ENCODE results near the gene FIGNL2.

The FIGNL2 gene

DNA sequence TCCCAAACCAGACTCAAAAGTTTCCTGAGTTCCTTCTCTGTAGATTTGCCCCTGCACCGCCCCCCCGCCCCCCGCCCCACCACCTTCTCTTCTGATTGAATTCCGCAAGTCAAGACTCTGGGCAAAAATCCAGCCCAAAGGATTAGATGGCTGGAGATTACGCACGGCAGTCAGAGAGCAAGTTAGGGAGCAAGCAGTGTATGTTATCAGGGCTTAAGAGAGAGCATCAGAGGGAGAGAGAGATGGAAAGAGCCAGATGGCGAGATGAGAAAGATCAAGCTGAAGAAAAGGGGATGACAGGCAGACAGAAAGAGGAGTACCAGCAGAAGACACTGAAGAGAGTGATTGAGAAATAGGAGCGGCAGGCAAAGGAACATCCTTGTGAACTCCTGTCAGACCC lies 25.5 kb upstream of the FIGNL2 start:
- DNase-seq: no peak

DNA sequence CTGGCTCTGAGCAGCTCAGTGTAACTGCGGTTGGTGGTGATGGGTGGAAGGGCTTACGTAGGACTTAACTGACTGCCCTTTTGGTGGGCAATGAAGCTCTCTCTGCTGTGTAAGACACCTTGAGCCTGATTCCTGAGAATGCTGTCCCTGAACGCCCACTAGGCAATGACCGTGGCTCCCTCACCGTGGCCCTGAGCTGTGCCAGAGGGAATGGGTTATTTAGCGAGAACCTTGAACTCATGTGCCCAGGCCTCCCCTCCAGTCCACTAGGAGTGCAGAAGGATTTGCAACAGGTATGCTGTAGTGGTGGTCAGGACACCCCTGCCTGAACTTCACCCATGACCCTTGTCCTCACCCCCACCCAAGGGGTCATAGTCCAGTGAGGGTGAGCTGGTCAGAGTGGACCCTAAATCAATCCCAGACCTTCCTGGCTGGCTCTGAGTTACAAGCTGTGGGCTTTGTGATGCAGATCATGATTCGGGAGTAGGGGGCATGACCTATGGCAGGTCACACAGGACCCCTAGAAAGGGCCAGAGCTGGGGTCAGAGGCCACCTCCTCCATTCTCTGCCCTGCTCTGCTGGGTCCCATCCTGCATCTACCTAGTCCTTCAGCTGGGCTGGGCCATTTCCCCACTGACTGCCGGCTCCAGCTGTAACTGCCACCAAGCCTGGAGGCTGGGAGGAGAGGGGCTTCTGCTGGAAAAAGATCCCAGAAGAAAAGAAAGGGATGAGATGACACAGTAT lies 24.9 kb upstream of the FIGNL2 start:
- DNase-seq: no peak

DNA sequence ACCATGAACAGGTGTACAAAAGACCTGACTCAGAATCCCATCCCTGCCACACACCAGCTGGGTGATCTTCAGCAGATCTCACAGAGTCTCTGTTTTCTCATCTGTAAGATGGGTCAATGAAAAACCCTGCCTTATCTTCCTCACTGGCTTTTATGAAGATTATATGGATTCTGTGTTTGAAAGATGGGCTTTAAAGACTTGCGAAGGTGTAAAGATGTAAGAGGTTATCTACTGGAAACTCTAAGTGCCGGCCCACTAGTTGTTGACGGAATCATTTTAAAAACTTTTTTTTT lies 24.1 kb upstream of the FIGNL2 start:
- DNase-seq: no peak

DNA sequence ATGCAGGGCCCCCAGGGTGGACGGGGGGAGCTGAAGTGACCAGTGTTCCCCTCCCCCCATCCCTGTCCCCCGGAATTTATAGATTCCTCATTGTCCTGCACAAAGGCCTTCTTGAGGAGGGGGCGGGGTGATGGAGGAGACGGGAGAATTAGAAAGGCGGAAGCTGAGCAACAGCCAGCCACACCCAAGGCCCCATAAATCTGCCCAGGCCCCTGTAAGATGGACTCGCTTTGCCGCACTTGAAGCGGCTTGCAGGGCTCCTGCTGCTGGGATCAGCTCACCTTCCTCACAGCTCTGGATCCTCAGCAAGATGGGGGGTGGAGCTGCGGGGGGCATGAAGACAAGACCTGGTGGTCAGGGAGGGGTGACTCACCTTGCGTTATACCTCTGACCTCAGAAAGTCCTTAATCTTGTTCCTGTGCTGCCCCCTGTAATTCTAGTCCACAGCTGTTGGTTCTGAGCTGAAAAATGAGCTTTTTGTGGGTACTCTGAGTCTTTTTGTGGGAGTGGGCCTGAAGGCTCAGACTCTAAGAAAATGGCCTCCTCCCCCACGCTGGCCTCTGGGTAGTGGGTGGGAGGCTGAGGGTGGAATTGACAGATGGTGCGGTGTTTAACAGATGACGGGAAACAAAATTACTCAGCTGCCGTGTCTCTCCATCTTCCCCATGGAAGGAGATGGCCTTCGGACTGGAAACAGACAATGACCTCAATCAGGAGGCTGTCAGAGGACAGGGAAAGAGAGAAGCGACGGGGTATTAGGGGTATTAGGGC lies 23.6 kb upstream of the FIGNL2 start:
- no peak for DNase-seq

DNA sequence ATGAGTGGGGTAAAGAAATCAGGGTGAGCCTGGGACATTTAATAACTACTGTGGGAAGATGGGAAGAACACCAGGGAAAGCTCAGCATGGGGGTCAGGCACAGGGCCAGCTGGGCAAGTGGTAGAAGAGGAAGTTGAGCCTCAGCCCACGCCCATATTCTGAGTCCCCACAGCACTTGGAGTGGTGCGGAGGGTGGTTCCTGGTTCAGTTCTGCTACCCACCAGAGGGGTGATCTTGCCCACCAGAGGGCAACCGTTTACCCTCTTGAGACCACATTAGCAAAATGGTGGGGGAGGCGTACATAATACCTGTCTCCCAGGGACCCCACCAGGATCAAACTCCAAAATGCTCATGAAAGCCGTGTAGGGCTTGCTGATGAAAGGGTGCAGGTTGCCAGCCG lies 22.6 kb upstream of the FIGNL2 start:
- no peak for DNase-seq

DNA sequence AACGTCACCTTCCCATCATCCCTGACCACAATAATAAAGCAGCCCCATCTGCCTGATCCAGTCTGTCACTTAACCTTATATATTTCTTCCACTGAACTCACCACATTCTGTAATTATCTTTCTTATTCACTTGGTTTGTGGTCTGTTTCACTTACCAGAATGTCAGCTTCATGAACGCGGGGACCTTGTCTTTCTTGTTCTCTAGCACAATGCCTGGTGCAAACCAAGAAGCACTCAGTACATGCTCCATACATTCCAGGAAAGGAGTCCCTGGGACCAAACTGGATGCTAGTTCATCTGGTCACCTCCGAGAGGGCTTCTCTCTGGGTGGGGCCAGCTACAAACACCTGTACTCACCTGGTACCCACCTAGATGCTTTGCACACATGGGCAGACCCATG lies 22.0 kb upstream of the FIGNL2 start:
- DNase-seq: no peak

DNA sequence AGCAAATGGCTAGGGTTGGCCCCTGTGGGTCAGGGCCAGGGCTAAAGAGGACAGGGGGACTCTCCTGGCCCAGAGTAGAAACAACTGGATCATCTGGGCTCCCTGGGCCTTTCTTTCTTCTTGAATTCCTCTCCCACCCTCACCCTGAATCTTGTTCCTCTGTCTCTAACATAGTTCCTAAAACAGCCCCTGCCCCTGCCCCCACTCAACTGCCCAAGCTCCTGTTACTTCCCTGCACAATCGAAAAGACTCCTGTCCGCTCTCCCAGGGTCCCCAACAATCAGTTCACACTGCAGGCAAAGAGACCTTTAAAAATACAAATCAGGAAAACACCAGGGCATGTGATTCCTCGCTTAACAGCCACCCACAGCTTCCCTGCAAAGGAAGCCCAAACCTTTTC lies 21.4 kb upstream of the FIGNL2 start:
- DNase-seq: no peak

DNA sequence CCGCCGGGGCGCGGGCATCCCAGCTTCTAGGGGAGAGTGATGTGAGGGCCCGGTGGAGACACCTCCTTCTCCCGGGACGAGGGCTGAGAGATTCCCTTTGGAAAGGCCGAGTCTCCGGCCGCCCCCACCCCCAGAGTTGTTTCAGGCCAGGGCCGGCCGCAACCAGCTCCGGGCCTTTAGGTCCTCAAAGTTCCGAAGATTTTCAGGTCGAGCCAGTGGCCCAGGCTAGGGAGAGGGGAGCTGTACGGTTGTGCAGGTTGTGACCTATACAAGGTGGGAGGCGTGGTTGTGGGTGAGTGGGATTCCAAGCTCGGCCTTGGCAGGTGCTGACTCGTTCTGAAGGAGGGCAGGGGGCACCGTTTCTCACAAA lies 21.0 kb upstream of the FIGNL2 start:
- no peak for DNase-seq

DNA sequence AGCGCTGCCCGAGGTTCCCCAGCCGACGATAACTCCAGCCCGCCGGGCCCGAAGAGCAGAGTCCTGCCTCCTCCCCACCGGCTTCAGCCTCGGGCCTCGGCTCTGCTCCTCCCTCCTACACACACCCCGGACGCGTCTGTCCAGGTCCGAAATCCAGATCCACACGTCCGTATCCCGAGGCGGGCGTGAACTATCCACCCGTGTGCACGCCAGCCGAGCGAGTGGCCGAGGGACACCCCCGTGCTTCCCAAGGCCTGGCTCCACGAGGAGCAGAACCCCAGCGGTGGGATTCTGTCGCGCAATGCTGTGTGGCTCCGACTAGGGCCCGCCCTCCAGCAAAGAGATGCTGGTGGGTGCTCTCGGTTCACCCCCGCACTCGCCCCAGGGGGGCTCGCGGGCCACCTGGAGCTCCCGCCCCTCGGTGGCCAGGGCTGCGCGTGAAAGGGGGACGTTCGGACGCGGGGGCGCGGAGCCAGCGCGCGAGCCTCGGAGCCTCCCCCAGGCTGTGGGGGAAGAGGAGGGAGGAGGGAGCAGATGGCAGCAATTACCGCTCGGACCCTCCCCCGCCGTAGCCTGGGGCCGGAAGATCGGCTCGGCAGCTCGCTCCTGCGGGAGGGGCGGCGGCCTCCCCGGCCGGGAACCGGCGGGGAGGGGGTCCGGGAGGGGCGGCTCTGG lies 20.4 kb upstream of the FIGNL2 start:
- no peak for DNase-seq

DNA sequence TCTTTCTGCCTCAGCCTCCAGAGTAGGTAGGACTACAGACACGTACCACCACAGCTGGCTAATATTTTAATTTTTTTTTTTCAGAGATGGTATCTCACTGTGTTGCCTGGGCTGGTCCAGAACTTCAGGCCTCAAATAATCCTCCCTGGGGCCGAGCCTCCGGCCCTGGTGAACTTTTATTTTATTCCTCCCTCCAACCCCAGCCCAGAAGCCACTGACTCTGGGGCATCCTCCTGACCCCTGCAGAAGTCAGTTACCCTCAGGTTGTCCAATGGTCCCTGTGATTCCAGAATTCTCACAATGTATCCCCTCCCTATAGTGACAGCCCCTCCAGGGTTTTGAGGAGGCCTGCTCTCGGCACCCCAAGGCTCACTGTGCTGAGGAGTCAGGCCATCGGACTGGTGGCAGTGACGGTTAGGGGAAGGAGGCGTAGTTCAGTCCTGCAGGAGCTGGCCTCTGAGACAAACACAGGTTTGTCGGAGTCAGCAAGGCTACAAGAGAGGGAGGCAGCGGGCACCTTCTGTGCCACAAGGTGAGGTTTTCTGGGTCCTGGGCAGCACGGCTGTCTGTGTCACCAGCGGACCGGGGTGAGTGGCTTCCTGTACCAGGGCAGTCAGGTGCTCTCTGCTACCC lies 19.4 kb upstream of the FIGNL2 start:
- DNase-seq: no peak

DNA sequence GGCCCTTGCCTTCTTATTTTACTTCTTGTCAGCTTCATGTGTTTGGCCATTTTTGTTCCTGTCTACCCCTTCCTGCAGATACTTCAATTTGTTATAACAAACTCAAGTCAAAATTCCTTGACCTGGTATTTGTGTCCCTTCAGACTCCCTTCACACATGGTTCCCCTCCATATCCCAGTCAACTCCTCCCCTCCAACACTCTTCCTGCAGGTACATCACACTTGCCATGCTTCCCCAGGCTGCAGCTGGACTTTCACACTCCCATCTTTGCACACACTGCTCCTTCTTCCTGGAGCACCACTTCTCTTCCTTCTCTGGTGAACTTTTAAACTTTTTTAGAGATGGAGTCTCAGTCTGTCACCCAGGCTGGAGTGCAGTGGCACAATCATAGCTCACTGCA lies 18.9 kb upstream of the FIGNL2 start:
- no peak for DNase-seq

DNA sequence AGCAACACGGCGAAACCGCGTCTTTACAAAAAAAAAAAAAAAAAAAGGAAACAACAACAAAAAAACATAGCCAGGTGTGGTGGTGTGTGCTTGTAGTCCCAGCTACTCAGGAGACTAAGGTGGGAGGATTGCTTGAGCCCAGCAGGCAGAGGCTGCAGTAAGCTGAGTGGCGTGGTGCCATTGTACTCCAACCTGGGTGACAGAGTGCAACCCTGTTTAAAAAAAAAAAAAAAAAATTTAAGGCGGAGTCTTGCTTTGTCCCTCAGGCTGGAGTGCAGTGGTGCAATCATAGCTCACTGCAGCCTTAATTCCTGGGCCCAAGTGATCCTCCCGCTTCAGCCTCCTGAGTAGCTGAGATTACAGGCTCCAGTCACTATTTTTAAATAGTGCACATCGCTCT lies 18.2 kb upstream of the FIGNL2 start:
- DNase-seq: no peak

DNA sequence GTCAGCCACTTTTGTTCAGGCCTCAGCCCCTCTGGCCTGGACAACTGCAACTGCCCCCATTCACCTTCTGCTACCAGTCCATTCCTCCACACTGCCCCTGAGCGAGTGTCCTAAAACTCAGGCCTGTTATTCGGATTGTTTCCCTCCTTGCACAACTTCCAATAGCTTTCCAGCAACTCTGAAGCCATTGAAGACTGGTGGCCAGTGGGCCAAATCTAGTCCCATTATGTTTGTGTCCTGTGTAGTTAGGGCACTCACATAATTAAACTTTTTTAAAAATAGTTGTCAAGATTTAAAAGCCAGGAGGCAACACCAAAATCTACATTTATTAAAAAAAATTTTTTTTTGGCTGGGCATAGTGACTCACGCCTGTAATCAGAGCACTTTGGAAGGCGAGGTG lies 17.8 kb upstream of the FIGNL2 start:
- DNase-seq: no peak

DNA sequence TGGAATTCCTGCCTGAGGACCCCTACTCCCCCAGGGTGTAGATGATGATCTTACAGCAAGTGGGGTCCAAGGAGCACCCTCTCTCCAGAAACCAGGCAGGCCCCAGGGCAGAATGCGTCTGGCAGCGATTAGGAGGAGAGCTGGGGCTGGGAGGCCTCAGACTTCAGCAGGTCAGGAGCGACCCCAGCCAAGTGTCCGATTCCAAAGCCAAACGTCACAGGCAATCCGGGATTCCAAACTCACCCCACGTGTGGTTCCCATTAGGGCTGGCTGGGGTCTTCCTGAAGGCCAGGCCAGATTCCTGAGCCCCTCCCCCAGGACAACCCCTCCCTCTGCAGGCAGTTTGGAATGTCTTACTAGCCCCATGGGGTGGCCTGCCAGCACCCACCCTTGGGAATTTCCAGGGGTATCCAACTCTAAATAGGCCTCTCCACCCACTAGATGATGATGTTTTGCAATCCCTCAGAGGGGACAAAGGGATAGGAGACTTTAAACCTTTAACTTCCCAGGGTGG lies 17.3 kb upstream of the FIGNL2 start:
- DNase-seq: no peak

DNA sequence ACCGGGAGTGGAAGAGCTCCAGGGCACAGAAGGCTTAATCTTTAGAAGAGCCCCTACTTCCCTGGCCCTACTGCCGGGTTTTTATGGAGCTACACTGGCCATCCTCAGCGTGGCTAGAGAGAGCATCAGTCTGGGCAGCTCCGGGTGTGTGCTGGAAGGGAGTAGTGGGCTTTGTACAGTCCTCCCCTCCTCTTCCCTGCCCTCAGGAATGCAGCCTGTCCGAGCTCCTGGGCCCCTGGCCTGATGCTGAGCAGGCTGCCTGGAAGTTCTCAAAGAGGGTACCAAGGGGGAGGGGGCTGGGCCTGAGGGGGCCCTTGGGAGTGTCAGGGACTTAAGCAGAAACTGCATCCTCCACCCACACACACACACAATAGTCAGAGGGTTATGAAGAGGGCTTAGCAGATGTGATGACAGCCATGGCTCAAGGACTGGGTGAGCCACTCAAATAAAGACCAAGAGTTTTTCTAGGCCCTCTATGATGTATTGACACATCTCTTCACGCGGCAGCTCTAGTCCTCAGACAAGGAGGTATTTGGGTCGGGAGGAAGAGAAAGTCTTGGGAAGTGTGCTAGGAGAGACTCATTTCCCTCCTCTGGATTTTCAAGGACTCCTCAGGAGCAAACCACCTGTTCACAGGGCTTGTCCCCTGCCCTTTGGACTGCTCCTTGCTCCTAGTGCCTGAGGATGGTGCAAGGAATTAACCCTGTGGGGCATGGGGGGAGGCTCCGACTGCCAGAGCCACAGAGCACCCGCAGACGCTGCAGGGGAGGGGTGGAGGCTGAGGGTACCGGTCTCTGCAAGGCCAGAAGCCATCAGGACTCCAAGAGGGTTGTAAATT lies 16.5 kb upstream of the FIGNL2 start:
- no peak for DNase-seq

DNA sequence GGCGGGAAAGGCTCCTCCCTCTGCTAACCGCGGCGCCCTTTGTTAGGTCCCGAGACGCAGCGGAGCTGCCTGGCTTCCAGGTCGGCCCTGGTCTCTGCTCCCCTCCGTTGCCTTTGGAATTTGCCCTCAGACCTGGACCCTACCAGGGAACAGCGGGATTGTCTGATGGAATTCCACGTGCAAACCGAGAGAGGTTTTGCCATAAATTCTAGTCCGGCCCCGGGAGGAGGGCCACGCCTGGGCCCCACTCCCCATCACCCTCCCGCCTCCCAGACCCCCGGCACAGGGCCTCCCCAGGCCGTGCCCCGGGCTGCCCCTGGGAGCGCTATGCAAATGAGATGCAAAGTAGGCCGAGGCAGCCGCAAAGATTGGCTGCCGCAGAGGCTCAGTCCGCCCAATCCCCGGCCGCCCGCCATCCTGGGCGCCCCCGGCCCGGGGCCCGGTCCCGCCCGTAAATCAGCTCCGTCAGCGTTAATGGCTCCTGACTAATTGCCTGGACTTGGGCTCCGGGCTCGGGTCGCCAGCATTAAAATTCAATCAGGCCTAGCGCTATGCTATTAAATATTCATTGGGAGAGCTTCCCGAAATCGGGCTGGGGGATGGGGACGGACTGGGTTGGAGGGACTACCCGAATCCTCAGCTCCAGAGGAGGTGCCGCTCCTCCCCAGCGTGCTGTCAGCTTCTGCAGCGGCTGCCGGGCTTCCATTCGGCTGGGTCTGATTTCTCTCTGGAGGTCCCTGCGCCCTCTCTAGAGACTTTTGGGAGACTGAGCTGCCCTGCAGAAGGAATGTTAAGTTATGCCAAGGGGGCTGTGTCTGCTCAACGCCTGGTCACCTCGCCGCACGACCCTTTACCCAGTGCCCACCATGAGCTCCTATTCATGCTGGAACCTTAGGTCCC lies 15.7 kb upstream of the FIGNL2 start:
- DNase-seq: no peak

DNA sequence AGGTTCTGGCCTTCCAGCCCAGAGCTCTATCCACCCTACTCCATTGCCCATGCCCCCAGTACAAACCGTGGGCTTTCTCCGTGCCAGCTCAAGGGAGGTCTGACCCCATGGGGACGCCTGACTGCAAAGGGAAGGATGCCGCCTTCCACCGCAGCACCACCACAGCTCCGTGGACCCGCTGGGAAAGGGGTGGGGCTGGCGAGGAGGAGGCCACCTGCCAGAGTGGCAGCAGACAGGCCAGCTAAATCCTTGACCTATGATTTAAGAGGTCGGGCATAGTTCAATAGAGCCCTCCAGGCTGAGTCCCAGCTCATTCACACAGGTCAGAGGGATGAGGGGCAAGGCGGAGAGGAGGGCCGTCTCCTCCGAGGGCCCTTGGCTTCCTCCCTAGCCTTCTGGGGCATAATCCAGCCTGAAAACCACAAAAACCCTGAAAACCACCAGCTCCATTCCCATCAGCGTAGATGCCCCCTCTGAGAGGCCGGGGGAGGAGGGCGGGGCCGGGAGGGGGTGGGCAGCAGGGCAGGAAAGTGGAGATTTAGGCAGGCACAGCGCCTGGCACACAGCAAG lies 14.9 kb upstream of the FIGNL2 start:
- no peak for DNase-seq

DNA sequence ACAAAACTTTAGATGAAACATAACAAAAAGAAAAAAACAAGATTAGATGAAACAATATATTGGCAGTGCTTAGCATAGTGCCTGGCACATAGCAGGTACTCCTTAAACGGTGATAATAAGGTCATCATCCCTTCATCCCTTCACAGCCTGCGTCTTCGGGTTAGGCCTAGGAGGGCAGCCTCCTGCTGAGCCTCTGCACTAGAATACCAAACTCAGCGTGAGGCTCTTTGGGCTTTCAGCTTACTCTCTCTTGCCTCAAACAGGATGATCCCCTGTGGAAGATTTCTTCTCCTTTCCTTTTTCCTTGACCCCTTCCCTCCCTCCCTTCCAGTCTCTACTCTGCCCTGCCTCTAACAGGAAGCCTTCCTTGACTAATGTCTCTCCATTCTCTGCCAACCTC lies 14.4 kb upstream of the FIGNL2 start:
- DNase-seq: no peak

DNA sequence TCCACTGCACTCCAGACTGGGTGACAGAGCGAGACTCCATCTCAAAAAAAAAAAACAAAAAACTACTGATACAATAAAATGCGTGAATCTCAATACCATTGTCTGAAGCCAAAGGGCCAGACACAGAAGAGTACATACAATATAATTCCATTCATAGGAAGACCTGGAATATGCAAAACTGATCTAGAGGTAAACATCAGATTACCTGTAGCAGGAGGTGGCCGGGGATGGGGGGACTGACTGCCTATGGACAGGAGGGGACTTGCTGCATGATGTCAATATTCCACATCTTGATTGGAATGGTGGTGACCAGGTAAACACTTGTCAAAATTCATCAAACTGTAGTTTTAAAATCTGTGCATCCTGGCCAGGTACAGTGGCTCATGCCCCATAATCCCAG lies 12.5 kb upstream of the FIGNL2 start:
- DNase-seq: no peak

DNA sequence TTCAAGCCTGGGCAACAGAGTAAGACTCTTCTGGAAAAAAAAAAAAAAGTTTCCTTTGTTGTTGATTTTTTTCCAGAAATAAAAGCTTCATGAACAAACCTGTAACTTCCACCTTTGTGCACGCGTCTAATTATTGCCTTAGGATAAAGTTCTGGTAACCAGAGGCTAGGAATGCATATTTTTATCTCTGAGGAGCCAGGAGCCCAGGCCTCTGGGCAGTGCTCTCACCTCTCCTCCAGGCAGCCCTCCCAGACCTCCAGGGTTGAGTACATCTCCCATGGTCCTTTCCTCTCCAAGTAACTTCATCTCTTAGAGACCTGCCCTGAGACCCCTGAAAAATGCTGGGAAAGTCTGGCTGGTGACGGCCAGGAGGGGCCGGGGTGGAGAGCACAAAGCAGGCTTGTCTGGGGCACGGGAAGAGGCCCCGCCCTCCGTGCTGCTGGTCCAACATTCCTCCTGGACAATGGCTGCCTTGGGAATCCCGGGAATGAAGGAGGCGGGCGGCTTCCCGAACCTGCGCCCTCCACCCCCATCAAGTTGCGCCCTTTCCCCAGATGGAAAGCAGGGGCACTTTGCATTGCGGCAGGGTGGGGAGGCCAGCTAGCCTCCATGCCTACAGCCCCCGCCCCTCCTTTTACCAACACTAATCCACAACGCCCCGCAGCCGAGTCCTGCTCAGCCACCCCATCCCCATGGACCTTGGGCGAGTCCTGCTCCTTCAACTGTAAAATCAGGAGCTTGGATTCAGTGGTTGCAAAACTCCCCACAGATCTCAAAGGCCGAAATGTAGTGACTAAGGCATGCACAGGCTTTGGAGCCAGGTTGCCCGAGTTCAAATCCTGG lies 7.3 kb upstream of the FIGNL2 start:
- no peak for DNase-seq

Data from NCI-H1930 (cell line).